HK-2 (cell line): ENCODE results near the gene DNALI1.
"Not testable (repeated sequence)": the region's sequence is repeated elsewhere in the genome, so short reads cannot be mapped to it uniquely, and the experiment has no call there.

Experiments
- DNase-seq: peaks from one replicate; pipeline ENCODE4 v3.0.0-alpha.2; 2018; ENCODE audit not compliant: unreplicated experiment

The DNALI1 gene

GRCh38 chr1:37553927-37554808 lies 2.6 kb upstream of the DNALI1 start, which contains the start of gene SNIP1:
Gene SNIP1 (minus strand): TSS chr1:37554293. CDS start chr1:37554229, 64 bp downstream.
- DNase-seq: peak; percentile 82

- no peak for DNase-seq
Observed at GRCh38 chr1:37557402-37557801, 662 bp downstream of the DNALI1 start.

- no peak for DNase-seq
Observed at GRCh38 chr1:37558411-37558810, 1.7 kb downstream of the DNALI1 start.

GRCh38 chr1:37559080-37559479 lies 2.3 kb downstream of the DNALI1 start:
- no peak for DNase-seq

- DNase-seq: not testable (repeated sequence)
Observed at GRCh38 chr1:37559957-37560379, 3.2 kb downstream of the DNALI1 start.

- no peak for DNase-seq
Observed at GRCh38 chr1:37560401-37561132, 3.8 kb downstream of the DNALI1 start.

- peak; percentile 11 for DNase-seq
Observed at GRCh38 chr1:37561133-37562132, 4.7 kb downstream of the DNALI1 start.

GRCh38 chr1:37562984-37563383 lies 6.2 kb downstream of the DNALI1 start:
- no peak for DNase-seq

- no peak for DNase-seq
Observed at GRCh38 chr1:37564892-37565291, 8.2 kb downstream of the DNALI1 start.

- DNase-seq: no peak
Observed at GRCh38 chr1:37567023-37567422, 10.3 kb downstream of the DNALI1 start.

GRCh38 chr1:37570528-37571334 lies 14.0 kb downstream of the DNALI1 start:
- DNase-seq: no peak

- no peak for DNase-seq
Observed at GRCh38 chr1:37574834-37575480, 18.2 kb downstream of the DNALI1 start.

- DNase-seq: no peak
Observed at GRCh38 chr1:37575692-37576091, 19.0 kb downstream of the DNALI1 start.

GRCh38 chr1:37584544-37584943 lies 27.8 kb downstream of the DNALI1 start:
- DNase-seq: not testable (repeated sequence)

- DNase-seq: no peak
Observed at GRCh38 chr1:37588939-37589338, 32.2 kb downstream of the DNALI1 start.

- no peak for DNase-seq
Observed at GRCh38 chr1:37593726-37594125, 37.0 kb downstream of the DNALI1 start.

GRCh38 chr1:37595440-37596181 lies 38.9 kb downstream of the DNALI1 start, which contains the start of gene GNL2:
Gene GNL2 (minus strand): TSS chr1:37595937. CDS start chr1:37595822, 115 bp downstream.
- peak; percentile 94 for DNase-seq

GRCh38 chr1:37596182-37596667 lies 39.5 kb downstream of the DNALI1 start:
- no peak for DNase-seq

GRCh38 chr1:37599940-37600339 lies 43.2 kb downstream of the DNALI1 start:
- DNase-seq: no peak
